Cortex of kidney (tissue), 1 donor: ENCODE results near the gene ETFDH.
"Not testable (repeated sequence)": the region's sequence is repeated elsewhere in the genome, so short reads cannot be mapped to it uniquely, and the experiment has no call there.

Experiments
- DNase-seq: peaks from one replicate; lab custom pipeline; 2025; lab: John Stamatoyannopoulos, UW

The ETFDH gene

GRCh38 chr4:158671915-158672806 is at the start of gene ETFDH:
Gene ETFDH (plus strand): TSS chr4:158672296. CDS start chr4:158672457, 161 bp downstream.
- DNase-seq = peak; percentile 93

GRCh38 chr4:158624889-158625478 is 47.1 kb upstream of the ETFDH start:
- no peak for DNase-seq

- no peak for DNase-seq
Measured at GRCh38 chr4:158625544-158625943, 46.6 kb upstream of the ETFDH start.

- DNase-seq = no peak
Measured at GRCh38 chr4:158630893-158631292, 41.2 kb upstream of the ETFDH start.

- DNase-seq = no peak
Measured at GRCh38 chr4:158636619-158637018, 35.5 kb upstream of the ETFDH start.

GRCh38 chr4:158644356-158644755 is 27.7 kb upstream of the ETFDH start:
- DNase-seq = no peak

- DNase-seq = no peak
Measured at GRCh38 chr4:158644760-158645159, 27.3 kb upstream of the ETFDH start.

- no peak for DNase-seq
Measured at GRCh38 chr4:158649111-158649680, 22.9 kb upstream of the ETFDH start.

GRCh38 chr4:158652920-158653319 is 19.2 kb upstream of the ETFDH start:
- DNase-seq = no peak

- no peak for DNase-seq
Measured at GRCh38 chr4:158656439-158656838, 15.7 kb upstream of the ETFDH start.

GRCh38 chr4:158657291-158657690 is 14.8 kb upstream of the ETFDH start:
- no peak for DNase-seq

GRCh38 chr4:158663255-158663654 is 8.8 kb upstream of the ETFDH start:
- DNase-seq = not testable (repeated sequence)

- not testable (repeated sequence) for DNase-seq
Measured at GRCh38 chr4:158663707-158664625, 8.1 kb upstream of the ETFDH start.

- no peak for DNase-seq
Measured at GRCh38 chr4:158664806-158665205, 7.3 kb upstream of the ETFDH start.

- DNase-seq = no peak
Measured at GRCh38 chr4:158666892-158667291, 5.2 kb upstream of the ETFDH start.

GRCh38 chr4:158667651-158668198 is 4.4 kb upstream of the ETFDH start:
- DNase-seq = no peak

GRCh38 chr4:158669310-158669709 is 2.8 kb upstream of the ETFDH start:
- DNase-seq = no peak

- no peak for DNase-seq
Measured at GRCh38 chr4:158670975-158671664, 976 bp upstream of the ETFDH start.

GRCh38 chr4:158671665-158671914 is 506 bp upstream of the ETFDH start, which contains the start of gene C4orf46:
Gene C4orf46 (minus strand): TSS chr4:158671887. CDS start chr4:158671801, 86 bp downstream.
- DNase-seq = no peak

GRCh38 chr4:158673633-158674032 is 1.5 kb downstream of the ETFDH start:
- DNase-seq = no peak

GRCh38 chr4:158676076-158676475 is 4.0 kb downstream of the ETFDH start:
- no peak for DNase-seq
